Parathyroid adenoma (tissue), 2 donors: ENCODE measurements around the gene KATNB1.

ENCODE experiments used
- H2AFZ ChIP-seq: fragments of 300-600 bp; sonication (generic); one replicate; pipeline ENCODE4 v1.7.0; 2017; ENCODE audit warnings: antibody characterized with exemption, mild to moderate bottlenecking
- H3K27ac ChIP-seq: fragments of 300-600 bp; sonication (generic); one replicate; pipeline ENCODE4 v1.7.0; 2017
- H3K27me3 ChIP-seq: fragments of 300-600 bp; sonication (generic); one replicate; pipeline ENCODE4 v1.7.0; 2017; ENCODE audit warnings: low read length; ENCODE audit not compliant: control insufficient read depth, insufficient read depth
- H3K36me3 ChIP-seq: fragments of 300-600 bp; sonication (generic); one replicate; pipeline ENCODE4 v1.7.0; 2017; ENCODE audit warnings: low read length; ENCODE audit not compliant: control insufficient read depth, insufficient read depth
- H3K4me1 ChIP-seq: fragments of 300-600 bp; sonication (generic); one replicate; pipeline ENCODE4 v1.7.0; 2017; ENCODE audit warnings: control low read depth
- H3K4me2 ChIP-seq: fragments of 300-600 bp; sonication (generic); one replicate; pipeline ENCODE4 v1.7.0; 2017; ENCODE audit warnings: low read length
- H3K4me3 ChIP-seq: fragments of 300-600 bp; sonication (generic); one replicate; pipeline ENCODE4 v1.7.0; 2017; ENCODE audit warnings: low read depth, low read length
- H3K79me2 ChIP-seq: fragments of 300-600 bp; sonication (generic); one replicate; pipeline ENCODE4 v1.7.0; 2017; ENCODE audit warnings: control low read depth
- H3K9ac ChIP-seq: fragments of 300-600 bp; sonication (generic); one replicate; pipeline ENCODE4 v1.7.0; 2017; ENCODE audit warnings: mild to moderate bottlenecking
- H3K9me3 ChIP-seq: fragments of 300-600 bp; sonication (generic); one replicate; pipeline ENCODE4 v1.7.0; 2017; ENCODE audit warnings: low read length; ENCODE audit not compliant: control insufficient read depth
- TF ChIP-seq, protein P1 (sequence below): fragments of 300-600 bp; sonication (generic); IDR thresholded peaks from one replicate; pipeline ENCODE4 v1.7.0; 2017; ENCODE audit warnings: antibody characterized with exemption, mild to moderate bottlenecking
- donor health status: primary hyperparathyroidism.

The KATNB1 gene

DNA sequence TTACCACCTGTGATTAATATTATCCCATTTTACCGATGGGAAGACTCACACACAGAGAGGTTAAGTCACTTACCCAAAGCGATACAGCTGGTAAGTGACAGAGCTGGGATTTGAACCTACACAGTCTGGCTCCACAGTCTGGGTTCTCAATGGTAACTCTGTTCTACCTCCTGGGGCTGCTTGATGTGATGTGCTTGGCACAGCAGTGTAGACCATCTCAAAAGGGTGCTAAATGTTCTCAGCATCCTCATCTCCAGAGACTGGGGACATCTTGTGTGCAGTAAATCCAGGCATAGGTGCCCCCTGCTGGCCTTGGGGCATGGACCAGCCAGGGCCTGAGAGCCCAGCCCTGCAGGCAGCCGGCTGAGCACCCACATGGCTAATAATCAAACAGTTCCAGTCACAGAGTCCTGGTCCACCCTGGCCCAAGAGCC lies 15.4 kb upstream of the KATNB1 start:
- no peak overlapping the region for H3K9ac ChIP-seq
- H3K4me1 ChIP-seq = no peaks in the 10 kb centered on the region
- no peak overlapping the region for H2AFZ ChIP-seq
- no peak overlapping the region for H3K27ac ChIP-seq
- no peak overlapping the region for H3K4me3 ChIP-seq
- H3K79me2 ChIP-seq = no peaks in the 10 kb centered on the region
- H3K4me2 ChIP-seq = no peak overlapping the region
- no peaks in the 10 kb centered on the region for H3K27me3 ChIP-seq
- H3K9me3 ChIP-seq = no peaks in the 10 kb centered on the region
- no peaks in the 10 kb centered on the region for H3K36me3 ChIP-seq
- TF ChIP-seq, protein P1, sequence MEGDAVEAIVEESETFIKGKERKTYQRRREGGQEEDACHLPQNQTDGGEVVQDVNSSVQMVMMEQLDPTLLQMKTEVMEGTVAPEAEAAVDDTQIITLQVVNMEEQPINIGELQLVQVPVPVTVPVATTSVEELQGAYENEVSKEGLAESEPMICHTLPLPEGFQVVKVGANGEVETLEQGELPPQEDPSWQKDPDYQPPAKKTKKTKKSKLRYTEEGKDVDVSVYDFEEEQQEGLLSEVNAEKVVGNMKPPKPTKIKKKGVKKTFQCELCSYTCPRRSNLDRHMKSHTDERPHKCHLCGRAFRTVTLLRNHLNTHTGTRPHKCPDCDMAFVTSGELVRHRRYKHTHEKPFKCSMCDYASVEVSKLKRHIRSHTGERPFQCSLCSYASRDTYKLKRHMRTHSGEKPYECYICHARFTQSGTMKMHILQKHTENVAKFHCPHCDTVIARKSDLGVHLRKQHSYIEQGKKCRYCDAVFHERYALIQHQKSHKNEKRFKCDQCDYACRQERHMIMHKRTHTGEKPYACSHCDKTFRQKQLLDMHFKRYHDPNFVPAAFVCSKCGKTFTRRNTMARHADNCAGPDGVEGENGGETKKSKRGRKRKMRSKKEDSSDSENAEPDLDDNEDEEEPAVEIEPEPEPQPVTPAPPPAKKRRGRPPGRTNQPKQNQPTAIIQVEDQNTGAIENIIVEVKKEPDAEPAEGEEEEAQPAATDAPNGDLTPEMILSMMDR = peak; percentile 74

DNA sequence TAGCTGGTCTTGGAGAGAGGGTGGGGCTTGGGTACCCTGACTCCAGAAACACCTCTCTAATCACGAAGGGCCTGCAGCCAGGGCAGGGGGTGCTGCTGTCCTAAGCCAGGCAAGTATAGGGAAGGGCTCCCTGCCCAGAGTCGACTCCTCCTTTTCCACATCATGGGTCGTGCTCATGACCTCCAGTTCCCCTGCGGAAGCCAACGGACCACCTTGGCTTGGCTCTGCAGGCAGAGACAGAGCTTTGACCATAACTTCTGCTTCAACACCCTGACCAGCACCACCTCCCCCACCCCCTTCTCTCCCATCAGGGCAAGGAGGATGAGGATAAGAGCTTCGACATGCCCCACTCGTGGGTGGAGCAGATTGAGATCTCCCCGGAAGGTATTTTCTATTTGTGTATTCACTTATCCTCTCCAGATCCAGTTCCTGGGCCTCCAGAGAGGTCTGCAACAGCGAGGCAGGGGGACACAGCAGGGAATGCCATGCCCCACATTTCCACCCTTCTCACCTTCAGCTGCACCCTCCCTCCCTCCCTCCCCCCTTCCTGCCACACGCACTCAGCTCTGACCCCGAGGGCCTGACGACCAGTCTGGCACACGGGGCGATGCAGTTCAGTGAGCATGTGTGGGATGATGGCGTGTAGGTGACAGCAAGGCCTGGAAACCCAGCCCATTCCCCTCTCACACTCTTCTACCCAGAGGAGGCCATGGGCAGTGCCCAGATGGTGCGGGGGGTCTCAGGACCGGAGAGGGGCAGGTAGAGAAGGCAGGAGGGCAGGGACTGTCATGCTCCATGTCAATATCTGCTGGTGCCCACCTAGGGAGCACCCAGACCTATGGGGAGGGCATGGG lies 14.0 kb upstream of the KATNB1 start:
- Histone ChIP-seq H3K27ac (no peak overlapping the region), H3K9ac (no peak overlapping the region), H3K9me3 (no peaks in the 10 kb centered on the region), H3K27me3 (no peaks in the 10 kb centered on the region), H3K4me3 (no peak overlapping the region), H3K36me3 (no peaks in the 10 kb centered on the region), H3K79me2 (no peaks in the 10 kb centered on the region), H2AFZ (no peak overlapping the region), H3K4me2 (no peak overlapping the region), H3K4me1 (no peaks in the 10 kb centered on the region)
- TF ChIP-seq, protein P1 = no peak

DNA sequence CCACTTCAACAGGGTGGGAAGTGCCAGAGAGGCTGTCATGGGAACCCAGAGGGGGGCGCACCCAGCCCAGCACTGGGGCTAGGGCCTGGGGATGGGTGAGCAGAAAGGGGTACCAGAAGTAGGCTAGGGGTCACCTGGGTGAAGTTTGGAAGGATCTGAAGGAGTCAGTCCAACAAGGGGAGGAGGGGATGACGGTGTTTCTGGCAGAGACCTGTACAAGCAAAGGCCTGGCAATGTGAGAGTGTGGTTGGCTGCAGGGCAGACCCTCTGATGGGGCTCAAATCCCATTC lies 13.4 kb upstream of the KATNB1 start:
- H3K4me2 ChIP-seq = no peak overlapping the region
- H3K79me2 ChIP-seq = no peaks in the 10 kb centered on the region
- no peak overlapping the region for H3K9ac ChIP-seq
- no peaks in the 10 kb centered on the region for H3K4me1 ChIP-seq
- no peaks in the 10 kb centered on the region for H3K9me3 ChIP-seq
- H3K36me3 ChIP-seq = no peaks in the 10 kb centered on the region
- TF ChIP-seq, protein P1 = no peak
- no peaks in the 10 kb centered on the region for H3K27me3 ChIP-seq
- H3K27ac ChIP-seq = no peak overlapping the region
- H3K4me3 ChIP-seq = no peak overlapping the region
- H2AFZ ChIP-seq = no peak overlapping the region

DNA sequence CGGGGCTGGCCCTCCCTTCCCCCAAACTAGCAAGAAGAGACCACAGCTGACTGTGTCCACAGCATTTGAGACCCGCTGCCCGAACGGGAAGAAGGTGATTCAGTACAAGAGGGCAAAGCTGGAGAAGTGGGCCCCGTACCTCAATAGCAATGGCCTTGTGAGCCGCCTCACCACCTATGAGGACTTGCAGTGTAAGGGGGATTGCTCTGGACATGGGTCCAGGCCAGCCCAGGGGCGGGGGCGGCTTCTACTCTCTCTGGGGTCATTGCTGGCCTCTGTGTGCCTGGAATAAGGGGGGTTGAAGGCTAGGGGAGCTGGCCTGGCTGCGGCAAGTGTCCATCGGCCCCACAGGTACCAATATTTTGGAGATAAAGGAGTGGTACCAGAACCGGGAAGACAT lies 12.9 kb upstream of the KATNB1 start:
- Histone ChIP-seq H3K27me3 (no peaks in the 10 kb centered on the region), H3K27ac (no peak overlapping the region), H3K4me2 (no peak overlapping the region), H3K36me3 (no peaks in the 10 kb centered on the region), H3K79me2 (no peaks in the 10 kb centered on the region), H3K4me1 (no peaks in the 10 kb centered on the region), H2AFZ (no peak overlapping the region), H3K9me3 (no peaks in the 10 kb centered on the region), H3K4me3 (no peak overlapping the region), H3K9ac (no peak overlapping the region)
- TF ChIP-seq, protein P1 = no peak

DNA sequence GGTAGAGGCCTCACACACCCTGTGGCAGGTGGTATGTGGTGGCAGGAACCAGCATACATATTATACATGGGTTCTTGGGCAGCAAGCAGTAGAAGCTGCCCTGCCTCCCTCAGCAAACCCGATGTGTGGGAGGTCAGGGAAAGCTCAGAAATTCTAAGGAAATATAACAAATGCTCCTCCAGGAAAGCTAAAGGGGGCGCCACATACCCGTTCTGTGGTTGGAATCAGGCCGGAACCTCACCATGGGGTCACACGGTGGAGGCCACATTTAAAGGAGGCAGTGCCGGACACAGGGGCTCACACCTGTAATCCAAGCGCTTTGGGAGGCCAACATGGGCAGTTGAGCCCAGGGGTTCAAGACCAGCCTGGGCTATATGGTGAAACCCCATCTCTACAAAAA lies 12.4 kb upstream of the KATNB1 start:
- TF ChIP-seq, protein P1 = no peak
- Histone ChIP-seq H3K79me2 (no peaks in the 10 kb centered on the region), H3K4me3 (no peak overlapping the region), H3K27ac (no peak overlapping the region), H3K4me2 (no peak overlapping the region), H3K9ac (no peak overlapping the region), H3K4me1 (no peaks in the 10 kb centered on the region), H3K27me3 (no peaks in the 10 kb centered on the region), H2AFZ (no peak overlapping the region), H3K9me3 (no peaks in the 10 kb centered on the region), H3K36me3 (no peaks in the 10 kb centered on the region)
